Ectodermal cell (in vitro differentiated cells): Measurements from ENCODE around the gene NTF4.

Experiments used
- H3K27ac ChIP-seq: 2 replicates; pipeline ENCODE4 v1.7.0; 2013; ENCODE audit warnings: mild to moderate bottlenecking, low read depth, low read length; ENCODE audit not compliant: insufficient read depth, poor library complexity, severe bottlenecking
- H3K27me3 ChIP-seq: 2 replicates; pipeline ENCODE4 v1.7.0; 2013; ENCODE audit warnings: mild to moderate bottlenecking, low read length; ENCODE audit not compliant: insufficient read depth, control insufficient read depth, poor library complexity, severe bottlenecking
- H3K36me3 ChIP-seq: one replicate; pipeline ENCODE4 v1.7.0; 2013; ENCODE audit warnings: low read length; ENCODE audit not compliant: control insufficient read depth, insufficient read depth
- H3K4me1 ChIP-seq: one replicate; pipeline ENCODE4 v1.7.0; 2013; ENCODE audit warnings: low read length; ENCODE audit not compliant: control insufficient read depth, insufficient read depth
- H3K4me3 ChIP-seq: 2 replicates; pipeline ENCODE4 v1.7.0; 2013; ENCODE audit warnings: low read depth, low read length, control low read depth; ENCODE audit not compliant: insufficient read depth
- H3K9me3 ChIP-seq: 2 replicates; pipeline ENCODE4 v1.7.0; 2013; ENCODE audit warnings: mild to moderate bottlenecking, low read length, moderate library complexity; ENCODE audit not compliant: control insufficient read depth
- WGBS, 2 experiments: methylation state at CpG; one replicate each; pipeline ENCODE4 v1.1.7; 2013; ENCODE audit warnings: missing lambda C conversion rate in 2 of 2; 5-methylcytosine and 5-hydroxymethylcytosine counted together

Gene NTF4

GRCh38 chr19:49014870-49015255 lies 49.8 kb downstream of the NTF4 start:
- Histone ChIP-seq H3K4me3 (no peak overlapping the region), H3K27me3 (peaks cover 22% of the 10 kb centered on the region), H3K4me1 (no peaks in the 10 kb centered on the region), H3K9me3 (no peaks in the 10 kb centered on the region), H3K36me3 (peaks cover 9% of the 10 kb centered on the region), H3K27ac (no peak overlapping the region)
- 93 to 94% methylated on average over 18 of the region's 18 CpGs for WGBS, 2 experiments

- Histone ChIP-seq H3K36me3 (peaks cover 9% of the 10 kb centered on the region), H3K27ac (no peak overlapping the region), H3K4me1 (no peaks in the 10 kb centered on the region), H3K27me3 (peaks cover 20% of the 10 kb centered on the region), H3K9me3 (no peaks in the 10 kb centered on the region), H3K4me3 (no peak overlapping the region)
- 95 to 96% methylated on average over 32 of the region's 32 CpGs for WGBS, 2 experiments
These were observed 50.3 kb downstream of the NTF4 start for GRCh38 chr19:49014123-49014869.

- peaks cover 19% of the 10 kb centered on the region for H3K36me3 ChIP-seq
These were observed 53.4 kb downstream of the NTF4 start for GRCh38 chr19:49011194-49011593.

More at GRCh38 chr19:49011194-49011593, 53.4 kb downstream of the NTF4 start:
- Histone ChIP-seq H3K4me3 (no peak overlapping the region), H3K27me3 (no peaks in the 10 kb centered on the region), H3K4me1 (no peaks in the 10 kb centered on the region), H3K27ac (no peak overlapping the region), H3K9me3 (no peaks in the 10 kb centered on the region)
- 90% methylated on average over 17 of the region's 17 CpGs for WGBS, 2 experiments
